ENCODE data around the gene FKBP1A.

The FKBP1A gene

DNA sequence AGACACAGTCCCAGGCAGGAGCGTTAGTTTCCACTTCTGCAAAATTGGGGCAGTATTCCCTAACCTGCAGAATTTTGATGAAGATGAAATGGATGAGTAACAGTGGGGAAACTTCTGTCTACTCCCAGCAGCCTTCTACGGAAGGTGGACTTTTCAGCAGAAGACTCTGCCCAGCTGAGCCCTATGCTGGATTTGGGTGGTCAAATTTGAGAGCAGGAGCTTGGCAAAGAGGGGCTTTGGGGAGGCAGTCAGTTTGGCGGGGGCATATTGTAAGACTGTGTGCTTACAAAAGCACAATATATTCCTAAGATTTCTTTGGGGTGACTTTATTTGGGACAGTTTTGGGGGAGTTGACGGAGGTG is 58.5 kb downstream of the FKBP1A start:
- Histone ChIP-seq H3K9me3 (ENCODE audit: control insufficient read depth, low read depth, low read length) (no peaks in the 10 kb centered on the region), H3K9ac (ENCODE audit: low read length) (no peak overlapping the region), H3K27me3 (ENCODE audit: control insufficient read depth, insufficient read depth, low read length) (no peaks in the 10 kb centered on the region), H3K4me1 (ENCODE audit: control insufficient read depth, low read depth, low read length) (no peaks in the 10 kb centered on the region), H3K36me3 (ENCODE audit: control insufficient read depth, low read depth, low read length) (no peaks in the 10 kb centered on the region), H3K27ac (ENCODE audit: low read length) (no peak overlapping the region), H3K4me3 (ENCODE audit: low read length) (no peak overlapping the region)

DNA sequence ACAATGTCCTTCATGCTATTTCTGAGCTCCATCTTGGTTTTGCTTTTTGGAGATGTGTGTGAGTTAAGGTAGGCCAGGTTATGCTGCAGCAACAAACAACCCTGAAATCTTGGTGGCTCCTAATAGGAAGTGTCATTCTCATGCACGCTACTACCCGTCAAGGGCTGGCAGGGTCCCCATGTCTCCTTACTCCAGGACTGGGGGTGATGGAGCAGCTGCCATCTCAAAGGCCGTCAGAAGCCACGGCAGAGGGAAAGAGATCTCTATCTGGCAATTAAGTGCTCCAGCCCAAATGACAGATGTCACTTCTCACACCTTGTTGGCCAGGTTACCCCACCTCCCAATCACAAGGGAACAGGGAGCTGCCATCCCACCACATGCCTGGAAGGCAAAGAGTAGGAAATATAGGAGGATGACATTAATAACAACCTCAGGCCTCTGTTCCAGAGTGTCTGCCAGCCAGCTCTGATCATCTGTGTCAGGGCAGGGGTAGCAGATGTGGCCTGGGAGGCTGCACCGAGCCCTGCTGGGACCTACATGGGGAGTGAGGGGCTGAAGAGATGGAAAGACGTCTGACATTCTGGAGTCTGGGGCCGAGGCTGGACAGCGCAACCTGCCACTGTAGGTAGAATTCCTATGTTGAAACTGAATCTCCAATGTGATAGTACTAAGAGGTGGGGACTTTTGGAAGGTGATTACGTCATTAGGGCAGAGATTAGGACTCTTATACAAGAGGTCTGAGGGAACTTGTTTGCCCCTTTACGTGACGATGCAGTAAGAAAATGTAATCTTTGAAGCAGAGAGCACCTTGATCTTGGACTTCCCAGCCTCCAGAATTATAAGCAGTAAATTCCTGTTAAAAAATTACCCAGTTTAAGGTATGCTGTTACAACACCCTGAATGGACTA is 59.1 kb downstream of the FKBP1A start:
- no peak overlapping the region for H3K27ac ChIP-seq (ENCODE audit: low read length)
- no peaks in the 10 kb centered on the region for H3K27me3 ChIP-seq (ENCODE audit: control insufficient read depth, insufficient read depth, low read length)
- H3K4me1 ChIP-seq (ENCODE audit: control insufficient read depth, low read depth, low read length): no peaks in the 10 kb centered on the region
- no peaks in the 10 kb centered on the region for H3K36me3 ChIP-seq (ENCODE audit: control insufficient read depth, low read depth, low read length)
- no peak overlapping the region for H3K4me3 ChIP-seq (ENCODE audit: low read length)
- H3K9ac ChIP-seq (ENCODE audit: low read length): no peak overlapping the region
- no peaks in the 10 kb centered on the region for H3K9me3 ChIP-seq (ENCODE audit: control insufficient read depth, low read depth, low read length)

DNA sequence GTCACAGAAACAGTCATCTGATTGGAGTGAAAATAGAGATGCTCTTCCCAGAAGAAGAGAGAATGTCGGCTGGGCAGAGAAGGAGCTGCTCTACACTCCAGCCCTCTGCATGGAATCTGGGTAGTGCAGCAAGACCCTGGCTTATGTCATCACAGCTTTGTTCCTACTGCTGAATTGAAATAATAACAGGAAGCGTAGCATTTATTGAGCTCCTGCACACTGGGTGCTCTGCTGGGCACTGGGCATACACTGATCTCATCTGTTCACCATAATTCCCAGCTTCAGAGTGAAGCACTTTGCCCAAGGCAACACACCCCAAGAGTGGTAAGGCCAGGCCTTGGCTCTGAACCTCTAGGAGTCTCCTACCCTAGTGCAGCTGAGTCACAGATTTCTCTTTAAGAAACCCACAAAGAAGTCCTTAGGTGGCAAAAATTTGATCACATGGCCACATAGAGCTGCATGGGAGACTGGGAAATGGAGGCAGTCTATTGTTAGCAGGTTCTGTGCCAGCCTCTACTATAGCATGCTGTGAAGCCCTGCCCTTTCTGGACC is 60.0 kb downstream of the FKBP1A start:
- Histone ChIP-seq H3K36me3 (ENCODE audit: control insufficient read depth, low read depth, low read length) (no peaks in the 10 kb centered on the region), H3K4me1 (ENCODE audit: control insufficient read depth, low read depth, low read length) (no peaks in the 10 kb centered on the region), H3K9ac (ENCODE audit: low read length) (no peak overlapping the region), H3K27ac (ENCODE audit: low read length) (no peak overlapping the region), H3K27me3 (ENCODE audit: control insufficient read depth, insufficient read depth, low read length) (no peaks in the 10 kb centered on the region), H3K4me3 (ENCODE audit: low read length) (no peak overlapping the region), H3K9me3 (ENCODE audit: control insufficient read depth, low read depth, low read length) (no peaks in the 10 kb centered on the region)

DNA sequence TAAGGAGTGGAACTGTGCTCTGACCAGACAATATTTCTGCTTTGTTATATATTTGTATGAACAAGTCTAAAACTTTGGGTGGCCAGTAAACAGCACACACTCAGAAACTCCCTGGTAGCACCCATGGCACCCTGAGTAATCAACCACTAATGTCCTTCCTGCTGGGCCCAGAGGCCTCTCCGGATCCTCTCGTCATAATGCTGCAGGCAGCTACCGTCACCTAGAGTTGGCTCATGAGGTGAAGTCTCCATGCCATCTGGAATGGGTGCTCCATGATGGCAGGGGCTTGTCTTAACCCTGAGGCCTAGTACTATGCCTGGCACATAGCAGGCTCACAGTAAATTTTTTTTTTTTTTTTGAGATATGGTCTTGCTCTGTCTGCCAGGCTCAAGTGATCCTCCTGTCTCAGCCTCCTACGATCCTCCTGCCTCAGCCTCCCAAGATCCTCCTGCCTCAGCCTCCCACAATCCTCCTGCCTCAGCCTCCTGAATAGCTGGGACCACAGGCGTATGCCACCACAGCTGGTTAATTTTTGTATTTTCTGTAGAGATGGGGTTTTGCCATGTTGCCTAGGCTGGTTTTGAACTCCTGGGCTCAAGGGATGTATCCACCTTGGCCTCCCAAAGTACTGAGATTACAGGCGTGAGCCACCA is 60.9 kb downstream of the FKBP1A start:
- Histone ChIP-seq H3K4me3 (ENCODE audit: low read length) (no peak overlapping the region), H3K36me3 (ENCODE audit: control insufficient read depth, low read depth, low read length) (no peaks in the 10 kb centered on the region), H3K9ac (ENCODE audit: low read length) (no peak overlapping the region), H3K27ac (ENCODE audit: low read length) (no peak overlapping the region), H3K9me3 (ENCODE audit: control insufficient read depth, low read depth, low read length) (no peaks in the 10 kb centered on the region), H3K4me1 (ENCODE audit: control insufficient read depth, low read depth, low read length) (no peaks in the 10 kb centered on the region), H3K27me3 (ENCODE audit: control insufficient read depth, insufficient read depth, low read length) (no peaks in the 10 kb centered on the region)

- H3K9ac ChIP-seq (ENCODE audit: low read length): no peak overlapping the region
- H3K9me3 ChIP-seq (ENCODE audit: control insufficient read depth, low read depth, low read length): no peaks in the 10 kb centered on the region
- no peak overlapping the region for H3K4me3 ChIP-seq (ENCODE audit: low read length)
- H3K4me1 ChIP-seq (ENCODE audit: control insufficient read depth, low read depth, low read length): peaks cover 6% of the 10 kb centered on the region
- H3K36me3 ChIP-seq (ENCODE audit: control insufficient read depth, low read depth, low read length): no peaks in the 10 kb centered on the region
- no peak overlapping the region for H3K27ac ChIP-seq (ENCODE audit: low read length)
- no peaks in the 10 kb centered on the region for H3K27me3 ChIP-seq (ENCODE audit: control insufficient read depth, insufficient read depth, low read length)
Observed at GRCh38 chr20:1331101-1331500, 61.8 kb downstream of the FKBP1A start.

- H3K36me3 ChIP-seq (ENCODE audit: control insufficient read depth, low read depth, low read length): no peaks in the 10 kb centered on the region
- no peaks in the 10 kb centered on the region for H3K9me3 ChIP-seq (ENCODE audit: control insufficient read depth, low read depth, low read length)
- H3K4me3 ChIP-seq (ENCODE audit: low read length): no peak overlapping the region
- H3K4me1 ChIP-seq (ENCODE audit: control insufficient read depth, low read depth, low read length): peaks cover 7% of the 10 kb centered on the region
- H3K27ac ChIP-seq (ENCODE audit: low read length): no peak overlapping the region
- H3K9ac ChIP-seq (ENCODE audit: low read length): no peak overlapping the region
- no peaks in the 10 kb centered on the region for H3K27me3 ChIP-seq (ENCODE audit: control insufficient read depth, insufficient read depth, low read length)
Observed at GRCh38 chr20:1330075-1330830, 62.6 kb downstream of the FKBP1A start.

GRCh38 chr20:1328680-1329330 is 64.0 kb downstream of the FKBP1A start, which contains the start of gene SDCBP2:
TSS of gene SDCBP2 (minus strand) at chr20:1329139. CDS start at chr20:1320416, 8,723 bp downstream.
- H3K4me1 ChIP-seq (ENCODE audit: control insufficient read depth, low read depth, low read length): peaks cover 11% of the 10 kb centered on the region
- H3K9me3 ChIP-seq (ENCODE audit: control insufficient read depth, low read depth, low read length): no peaks in the 10 kb centered on the region
- H3K9ac ChIP-seq (ENCODE audit: low read length): no peak within 1 kb of the TSS
- H3K27ac ChIP-seq (ENCODE audit: low read length): no peak within 1 kb of the TSS
- H3K27me3 ChIP-seq (ENCODE audit: control insufficient read depth, insufficient read depth, low read length): no peaks in the 10 kb centered on the region
- H3K4me3 ChIP-seq (ENCODE audit: low read length): no peak within 1 kb of the TSS
- no peaks in the 10 kb centered on the region for H3K36me3 ChIP-seq (ENCODE audit: control insufficient read depth, low read depth, low read length)

DNA sequence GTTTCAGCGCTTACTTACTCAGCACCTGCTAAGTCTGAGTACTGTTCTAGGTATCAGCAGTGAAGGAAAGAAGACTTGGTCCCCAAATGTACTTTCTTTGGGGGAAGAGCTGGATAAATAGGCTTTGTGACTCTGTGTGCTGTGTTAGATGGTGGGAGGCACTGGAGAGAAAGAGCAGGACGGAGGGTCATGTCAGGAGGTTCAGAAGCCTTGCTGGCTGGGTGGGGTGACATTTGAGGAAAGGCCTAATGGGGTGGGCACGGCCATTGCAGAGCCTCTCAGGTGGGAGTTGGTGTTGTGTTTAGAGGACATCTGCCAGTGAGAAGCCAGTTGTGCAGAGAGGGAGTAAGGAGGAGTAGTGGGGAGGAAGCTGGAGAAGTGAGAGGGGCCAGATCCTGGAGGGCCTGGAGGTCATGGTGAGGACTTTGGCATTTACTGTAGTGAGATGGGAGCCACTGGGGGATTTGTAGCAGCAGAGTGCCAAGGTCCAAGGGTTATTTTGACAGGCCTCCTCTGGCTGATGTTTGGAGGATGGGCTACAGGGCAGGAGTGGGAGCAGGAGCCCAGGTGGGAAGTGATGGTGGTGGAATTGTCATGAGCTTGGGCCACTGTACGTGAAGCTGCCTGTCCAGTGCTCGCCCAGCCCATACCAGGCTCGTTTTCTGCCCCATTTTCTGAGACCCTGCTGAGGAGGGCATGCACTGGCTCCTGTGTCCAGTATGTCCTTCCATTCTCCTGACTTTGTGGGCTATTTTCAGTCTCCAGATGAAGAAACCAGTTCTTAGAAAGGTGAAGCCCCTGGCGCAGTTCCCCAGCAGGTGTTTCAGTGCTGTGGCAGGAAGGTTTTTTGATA is 64.8 kb downstream of the FKBP1A start:
- no peak overlapping the region for H3K27ac ChIP-seq (ENCODE audit: low read length)
- no peaks in the 10 kb centered on the region for H3K27me3 ChIP-seq (ENCODE audit: control insufficient read depth, insufficient read depth, low read length)
- H3K4me1 ChIP-seq (ENCODE audit: control insufficient read depth, low read depth, low read length): peaks cover 11% of the 10 kb centered on the region
- H3K9me3 ChIP-seq (ENCODE audit: control insufficient read depth, low read depth, low read length): no peaks in the 10 kb centered on the region
- no peaks in the 10 kb centered on the region for H3K36me3 ChIP-seq (ENCODE audit: control insufficient read depth, low read depth, low read length)
- H3K4me3 ChIP-seq (ENCODE audit: low read length): no peak overlapping the region
- no peak overlapping the region for H3K9ac ChIP-seq (ENCODE audit: low read length)

DNA sequence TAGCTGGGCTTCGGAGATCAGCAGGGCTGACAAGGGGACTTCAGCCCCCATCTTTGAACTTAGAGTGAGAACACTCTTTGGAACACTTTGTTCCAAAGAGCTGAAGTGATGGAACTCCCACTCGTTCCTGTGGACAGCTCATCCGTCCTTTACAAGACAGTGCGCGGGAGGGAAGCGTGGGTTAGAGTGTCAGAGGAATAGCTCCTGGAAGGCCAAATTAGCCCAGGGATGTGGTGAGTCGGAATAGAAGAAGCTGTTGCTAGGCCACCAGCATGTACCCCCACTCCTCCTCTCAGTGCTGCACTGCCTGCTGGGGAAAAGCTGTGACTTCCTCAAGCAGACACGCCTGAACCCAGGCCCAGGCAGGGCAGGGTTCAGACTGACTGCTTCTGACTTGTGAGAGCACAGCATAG is 65.6 kb downstream of the FKBP1A start:
- Histone ChIP-seq H3K4me3 (ENCODE audit: low read length) (no peak overlapping the region), H3K36me3 (ENCODE audit: control insufficient read depth, low read depth, low read length) (no peaks in the 10 kb centered on the region), H3K27ac (ENCODE audit: low read length) (no peak overlapping the region), H3K27me3 (ENCODE audit: control insufficient read depth, insufficient read depth, low read length) (no peaks in the 10 kb centered on the region), H3K9me3 (ENCODE audit: control insufficient read depth, low read depth, low read length) (no peaks in the 10 kb centered on the region), H3K9ac (ENCODE audit: low read length) (no peak overlapping the region), H3K4me1 (ENCODE audit: control insufficient read depth, low read depth, low read length) (peaks cover 11% of the 10 kb centered on the region)

GRCh38 chr20:1326031-1326930 is 66.6 kb downstream of the FKBP1A start:
- Histone ChIP-seq H3K9me3 (ENCODE audit: control insufficient read depth, low read depth, low read length) (no peaks in the 10 kb centered on the region), H3K27me3 (ENCODE audit: control insufficient read depth, insufficient read depth, low read length) (no peaks in the 10 kb centered on the region), H3K4me1 (ENCODE audit: control insufficient read depth, low read depth, low read length) (peaks cover 11% of the 10 kb centered on the region), H3K27ac (ENCODE audit: low read length) (peak overlapping the region; percentile 94), H3K4me3 (ENCODE audit: low read length) (peak overlapping the region; percentile 96), H3K9ac (ENCODE audit: low read length) (peak overlapping the region; percentile 99), H3K36me3 (ENCODE audit: control insufficient read depth, low read depth, low read length) (no peaks in the 10 kb centered on the region)

Measured in iPS-18a (cell line).